HG03575 (cell line): ENCODE data around the gene CRY1.

Experiments
- ATAC-seq: cut with Tn5 transposase; IDR thresholded peaks from one replicate; pipeline ENCODE4 v1.9.1; 2021; ENCODE audit not compliant: unreplicated experiment, insufficient number of reproducible peaks, low FRiP score; ENCODE audit errors: extremely low read depth

The CRY1 gene

DNA sequence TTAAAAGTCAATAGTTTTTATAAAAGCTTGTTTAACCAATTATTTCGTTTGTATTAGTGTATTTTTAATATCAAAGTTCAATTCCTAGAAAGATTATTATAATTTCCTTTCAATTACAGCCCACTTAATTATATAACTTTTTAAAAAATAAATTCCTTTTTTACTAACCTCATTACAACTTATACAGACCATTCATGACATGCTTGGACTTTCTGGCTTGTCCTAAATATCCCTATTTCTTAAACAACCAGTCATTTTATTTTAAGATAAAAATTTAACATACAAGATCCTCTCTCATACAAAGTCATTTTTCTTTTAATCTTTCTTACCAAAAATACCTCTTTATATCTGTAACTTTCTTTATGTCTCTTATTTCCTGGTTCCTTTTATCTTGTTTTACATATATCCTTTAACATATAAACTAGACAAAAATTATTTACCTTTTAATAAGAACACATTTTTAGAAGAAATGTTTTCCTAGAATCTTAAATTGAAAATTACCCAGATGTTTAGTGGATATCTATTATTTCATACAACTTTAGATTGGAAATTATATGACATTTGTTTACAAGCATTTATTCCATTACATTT is 148.0 kb downstream of the CRY1 start:
- no peak for ATAC-seq

- no peak for ATAC-seq
Observed at GRCh38 chr12:106942775-106943174, 150.6 kb downstream of the CRY1 start.

DNA sequence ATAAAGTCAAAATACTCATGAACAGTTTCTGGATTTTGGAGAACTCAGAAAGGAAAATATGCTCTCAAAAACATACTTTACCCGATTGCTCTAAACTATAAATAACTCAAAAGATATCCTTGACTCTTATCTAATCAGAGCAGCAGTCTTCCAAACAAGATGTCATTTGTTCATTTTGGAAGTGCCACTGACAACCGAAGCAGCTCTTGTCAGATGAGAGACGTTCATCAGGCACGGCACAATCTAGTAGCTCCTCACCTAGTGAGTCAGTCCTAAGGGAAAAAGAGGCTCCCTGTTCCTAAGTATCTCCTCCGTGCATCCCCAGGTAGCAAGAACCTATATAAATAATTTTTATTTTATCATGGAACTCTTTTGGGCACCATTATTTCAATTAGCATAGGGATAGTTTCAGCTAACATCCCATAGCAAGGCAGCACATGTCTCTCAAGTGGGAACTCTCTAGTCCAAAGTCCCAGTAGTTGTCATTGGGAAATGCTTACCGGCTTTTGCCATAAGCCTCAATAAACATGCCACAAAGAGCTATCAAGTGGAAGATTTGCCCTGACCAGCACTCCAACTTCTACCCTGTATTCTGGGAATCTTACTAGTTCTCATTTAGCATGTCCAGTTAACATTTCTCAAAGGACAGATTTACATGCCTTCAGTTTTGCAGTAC is 151.7 kb downstream of the CRY1 start:
- ATAC-seq = no peak
